Stimulated activated CD4-positive, alpha-beta T cell treated with anti-CD3 and anti-CD28 coated beads, Interleukin-4, amount 100 ng/mL, for 1 hour (primary cell): Measurements from ENCODE around the gene ACTR8.
A peak's percentile ranks its signal among the peaks of the same experiment; 100 is the strongest.

Experiments used
- DNase-seq: peaks from one replicate; pipeline ENCODE4 v3.0.0-alpha.2; 2020

ACTR8 gene

DNA sequence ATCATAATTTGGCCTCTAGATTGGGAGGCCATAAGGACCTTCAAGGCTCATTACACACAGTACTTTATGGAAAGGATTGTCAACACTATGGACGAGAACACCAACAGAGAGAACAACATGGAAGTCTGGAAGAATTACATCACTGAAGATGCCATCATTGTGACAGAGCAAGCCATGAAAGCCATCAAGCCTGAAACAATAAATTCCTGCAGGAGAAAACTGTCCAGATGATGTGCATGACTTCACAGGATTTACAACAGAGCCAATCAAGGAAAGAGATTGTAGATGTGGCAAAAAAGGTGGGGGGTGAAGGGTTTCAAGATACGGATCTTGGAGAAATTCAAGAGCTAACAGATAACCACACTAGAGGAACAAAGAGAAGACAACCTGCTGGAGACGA lies 19.7 kb downstream of the ACTR8 start:
- DNase-seq: no peak

DNA sequence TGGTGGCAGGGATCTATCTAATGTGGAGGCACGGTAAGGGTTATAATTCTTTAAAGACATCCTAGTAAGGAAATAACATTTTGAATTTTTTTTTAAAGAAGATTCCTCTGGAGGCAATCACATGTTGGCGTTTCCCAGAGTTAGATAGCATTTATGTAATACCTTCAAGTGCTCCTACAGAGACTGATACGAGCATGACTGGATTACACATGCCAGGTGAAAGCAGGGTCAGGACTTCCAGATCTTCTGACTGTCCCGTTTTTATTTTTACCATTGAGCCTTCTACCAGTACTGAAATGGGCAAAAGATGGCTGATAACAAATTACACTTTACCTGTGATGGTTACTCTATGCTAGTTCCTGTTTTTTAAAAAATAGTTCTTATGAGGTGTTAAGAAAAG lies 21.8 kb downstream of the ACTR8 start:
- no peak for DNase-seq

DNA sequence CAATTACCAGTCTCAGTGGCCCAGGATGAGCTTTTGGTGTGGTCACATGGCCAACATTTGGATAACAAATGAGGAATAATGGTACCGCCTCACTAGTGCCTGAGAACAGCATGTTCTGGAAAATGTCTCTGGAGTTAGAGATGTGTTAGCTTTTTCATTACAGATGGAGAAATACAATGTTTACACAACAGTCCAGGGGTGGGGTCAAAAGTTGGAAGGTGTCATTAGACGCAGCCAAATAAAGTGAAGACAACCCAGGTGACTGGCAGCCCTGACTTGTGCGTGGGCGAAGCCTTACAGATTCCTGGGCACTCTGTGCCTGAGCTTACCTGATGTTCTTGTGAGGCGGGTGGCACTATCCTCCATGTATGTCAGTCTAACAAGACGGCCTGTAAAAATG lies 22.8 kb downstream of the ACTR8 start:
- no peak for DNase-seq

DNA sequence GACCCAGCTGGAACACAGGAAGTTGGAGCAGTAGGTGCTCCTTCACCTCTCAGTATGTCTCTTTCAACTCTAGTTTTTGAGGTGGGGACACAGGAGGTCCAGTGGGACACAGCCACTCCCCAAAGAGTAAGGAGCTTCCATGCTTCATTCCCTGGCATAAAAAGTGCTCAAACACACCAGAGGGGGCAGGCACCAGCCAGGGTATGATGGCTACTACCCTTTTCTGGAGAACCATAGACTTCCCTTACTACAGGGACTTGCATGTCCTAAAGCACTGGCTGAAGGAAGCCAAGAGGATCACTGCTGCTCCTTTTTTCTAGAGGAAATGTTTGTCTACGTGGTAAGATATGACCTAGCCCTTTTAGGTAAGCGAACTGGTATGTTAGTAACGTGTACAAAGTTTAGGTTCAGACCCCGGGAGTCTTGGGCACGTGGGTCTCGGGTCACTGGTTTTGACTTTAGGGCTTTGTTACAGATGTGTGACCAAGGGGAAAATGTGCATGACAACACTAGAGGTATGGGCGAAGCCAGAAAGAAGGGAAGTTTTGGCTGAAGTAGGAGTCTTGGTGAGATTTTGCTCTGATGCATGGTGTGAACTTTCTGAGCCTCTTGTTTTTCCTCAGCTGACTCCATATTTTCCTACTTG lies 23.7 kb downstream of the ACTR8 start:
- DNase-seq: no peak

DNA sequence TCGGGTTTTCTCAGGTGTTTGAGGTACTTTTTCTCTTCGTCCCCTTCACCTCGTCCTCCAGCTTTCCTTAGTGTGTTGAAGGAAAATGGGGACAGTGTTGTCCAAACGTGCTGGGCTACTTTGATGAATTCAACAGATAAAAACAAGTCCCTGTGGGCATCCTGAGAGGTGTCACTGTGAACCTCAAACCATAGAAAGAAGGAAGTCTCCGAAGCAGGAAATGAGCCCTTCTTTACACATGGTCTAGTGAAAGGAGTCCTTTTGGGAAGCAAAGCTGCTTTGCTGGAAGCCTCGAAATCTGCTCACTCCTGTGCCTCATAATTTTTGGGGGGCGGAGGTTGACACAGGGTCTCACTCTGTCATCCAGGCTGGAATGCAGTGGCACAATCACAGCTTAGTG lies 25.0 kb downstream of the ACTR8 start:
- no peak for DNase-seq

DNA sequence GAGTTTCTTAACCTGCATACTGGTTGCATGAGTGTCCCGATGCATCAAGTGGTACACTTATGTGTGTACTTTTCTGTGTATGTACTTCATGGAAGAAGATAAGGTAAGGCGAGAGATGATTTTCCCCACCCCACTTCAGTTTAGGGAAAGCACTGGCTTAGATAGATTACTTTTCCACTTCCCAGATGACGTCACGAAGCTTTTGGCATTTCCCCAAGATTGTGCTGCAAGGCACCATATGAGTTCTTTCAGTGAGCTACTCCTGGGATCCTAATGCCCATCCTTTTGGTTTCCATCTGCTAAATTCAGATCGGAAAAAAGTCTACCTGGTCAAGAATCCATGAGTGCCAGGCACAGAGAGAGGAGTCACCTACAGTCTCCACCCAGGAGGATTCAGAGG lies 31.1 kb downstream of the ACTR8 start:
- DNase-seq: no peak

- no peak for DNase-seq
Measured at GRCh38 chr3:53849916-53850315, 32.0 kb downstream of the ACTR8 start.

DNA sequence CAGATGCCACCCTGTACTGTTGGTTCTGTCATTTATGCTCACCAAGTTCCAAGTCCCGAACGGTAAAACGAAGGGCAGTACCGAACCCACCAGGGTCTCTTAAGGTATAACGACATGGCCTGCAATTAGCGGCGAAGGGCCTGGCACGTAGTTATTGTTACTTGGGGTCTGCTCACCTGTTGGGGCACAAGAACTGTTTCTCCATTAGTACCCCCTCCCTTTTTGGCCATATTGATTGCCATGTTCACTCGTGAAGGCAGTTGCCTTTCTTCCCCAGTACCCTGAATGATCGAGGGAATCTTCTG lies 35.1 kb downstream of the ACTR8 start:
- DNase-seq: no peak

- peak; percentile 7 for DNase-seq
Measured at GRCh38 chr3:53846134-53846850, 35.7 kb downstream of the ACTR8 start, which contains the start of the genes CHDH and IL17RB. Gene CHDH, minus strand, starts transcription at chr3:53846419. Its CDS starts 22,411 bp downstream, at chr3:53824008. Gene IL17RB, plus strand, starts transcription at chr3:53846568. Its CDS starts 21 bp downstream, at chr3:53846589.

DNA sequence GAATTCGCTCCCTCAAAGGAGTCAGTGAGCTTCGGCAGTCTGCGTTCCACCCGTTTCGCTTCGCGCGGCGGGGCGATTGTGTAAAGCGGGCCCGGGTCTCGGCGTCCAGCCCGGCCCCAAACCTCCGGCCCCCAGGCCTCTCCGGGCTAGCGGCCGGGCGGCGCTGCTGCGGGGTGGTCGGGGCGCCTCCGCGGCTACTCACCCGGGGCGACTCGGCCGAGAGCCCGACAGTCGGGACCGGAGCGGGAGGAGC lies 36.1 kb downstream of the ACTR8 start:
- no peak for DNase-seq

DNA sequence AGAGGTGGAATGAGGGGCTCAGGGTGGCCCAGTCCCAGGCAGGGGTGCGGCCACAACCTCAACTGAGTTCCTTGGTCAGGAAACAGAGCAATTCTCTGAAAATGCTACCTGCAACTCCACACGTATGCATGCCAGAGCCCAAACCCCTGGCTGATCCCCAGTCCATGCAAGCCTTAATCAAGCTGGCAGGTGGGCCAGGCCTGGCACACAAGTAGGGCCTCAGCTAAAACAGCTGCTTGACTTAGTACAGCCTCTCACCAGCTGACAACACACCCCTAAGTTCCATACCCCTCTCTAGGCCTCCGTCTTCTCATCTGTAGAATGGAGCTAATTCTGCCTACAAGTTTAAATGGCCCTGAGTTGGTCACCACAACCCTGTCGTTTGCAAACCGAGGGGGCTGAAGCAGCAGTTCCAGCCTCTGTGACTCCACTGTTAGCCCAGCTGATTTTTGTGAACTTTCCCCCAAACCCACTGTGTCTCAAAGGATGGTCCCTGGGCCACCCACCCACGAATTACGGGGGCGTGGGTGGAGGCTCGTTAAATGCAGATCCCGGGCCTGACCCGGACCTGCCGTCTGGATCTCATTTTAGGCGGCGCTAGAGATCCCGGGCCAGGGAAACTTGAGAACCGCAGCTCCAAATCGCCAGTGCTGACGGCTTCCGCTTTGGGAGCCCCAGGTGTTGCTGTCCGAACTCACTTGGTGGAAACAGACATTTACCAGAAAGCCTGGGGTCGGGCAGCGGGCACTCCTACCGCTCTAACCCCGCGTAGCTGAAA lies 36.7 kb downstream of the ACTR8 start:
- no peak for DNase-seq

DNA sequence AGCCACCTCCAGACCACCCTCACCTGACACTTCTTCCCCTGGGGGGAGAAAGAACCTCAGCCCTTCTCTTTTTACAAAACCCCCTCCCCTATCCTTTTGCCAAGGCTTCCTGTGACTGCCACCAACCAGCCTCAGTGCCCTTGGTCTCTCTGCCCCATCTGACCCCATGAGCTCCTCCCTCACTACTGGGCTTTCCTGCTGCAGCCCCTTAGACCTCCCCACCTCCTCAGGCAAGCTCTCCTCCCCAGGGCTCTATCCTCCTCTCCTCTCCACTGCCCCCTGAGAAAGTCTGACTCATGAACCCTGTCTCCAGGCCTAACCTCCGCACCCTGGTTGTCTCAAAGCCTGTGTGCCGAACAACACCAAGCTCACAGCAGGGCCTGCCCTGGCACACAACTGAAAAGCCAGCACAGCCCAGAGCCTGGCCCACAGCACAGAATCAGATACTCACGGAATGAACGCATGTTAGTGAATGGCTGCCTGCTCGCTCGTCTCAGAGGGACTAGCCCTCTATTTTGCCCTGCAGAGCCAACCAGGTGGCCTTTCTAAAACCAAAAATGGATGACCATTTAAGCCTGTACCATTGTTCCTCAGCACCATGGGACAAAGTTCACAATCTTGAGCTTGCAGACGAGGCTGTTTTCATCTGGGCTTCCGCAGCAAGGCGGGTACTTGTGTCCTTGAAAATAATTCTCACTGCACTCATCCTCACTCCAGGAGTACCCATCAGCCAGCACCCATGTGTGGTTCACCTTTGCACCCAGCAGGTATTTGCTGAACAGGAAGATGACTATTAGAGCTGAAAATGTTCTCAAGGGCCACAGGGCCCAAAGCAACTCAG lies 37.5 kb downstream of the ACTR8 start:
- no peak for DNase-seq

- DNase-seq: no peak
Measured at GRCh38 chr3:53843195-53844177, 38.5 kb downstream of the ACTR8 start.

- DNase-seq: no peak
Measured at GRCh38 chr3:53842436-53843194, 39.3 kb downstream of the ACTR8 start.

GRCh38 chr3:53841296-53841695 lies 40.7 kb downstream of the ACTR8 start:
- no peak for DNase-seq

- no peak for DNase-seq
Measured at GRCh38 chr3:53837331-53837730, 44.6 kb downstream of the ACTR8 start.

DNA sequence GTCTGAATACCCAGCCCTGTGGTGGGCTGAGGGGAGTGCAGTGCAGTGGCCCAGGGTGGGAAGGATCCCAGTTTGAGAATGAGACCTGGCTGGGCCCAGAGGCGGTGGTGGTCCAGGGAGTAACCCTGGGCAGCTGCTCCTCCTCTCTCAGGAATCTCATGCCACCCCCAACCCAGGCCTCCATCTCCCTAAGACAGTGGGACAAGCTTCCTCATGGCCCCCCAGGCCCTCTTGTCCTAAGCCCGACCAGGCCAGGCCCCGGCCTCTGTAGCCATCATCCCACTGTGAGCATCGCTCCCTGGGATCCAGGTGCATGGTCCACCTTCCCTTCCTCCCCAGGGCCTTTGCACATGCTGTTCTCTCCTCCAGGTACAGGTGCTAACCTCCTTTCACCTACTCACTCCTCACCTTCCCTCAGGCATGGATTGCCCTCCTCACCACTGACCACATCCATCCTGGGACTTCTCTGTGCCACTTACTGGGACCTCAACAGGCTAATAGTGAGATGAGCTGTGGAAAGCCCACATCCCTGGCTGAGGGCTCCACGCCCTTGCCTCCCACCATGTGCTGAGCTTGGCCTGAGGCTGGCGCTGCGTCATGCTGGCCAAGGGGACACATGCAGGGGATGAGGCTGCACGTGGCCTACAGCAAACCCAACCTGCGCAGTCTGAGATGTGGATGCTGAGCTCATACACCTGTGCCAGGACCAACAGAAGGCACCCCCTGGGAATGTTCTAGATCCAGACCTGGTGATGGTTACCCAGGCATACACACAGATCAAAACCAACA lies 45.7 kb downstream of the ACTR8 start:
- DNase-seq: no peak

DNA sequence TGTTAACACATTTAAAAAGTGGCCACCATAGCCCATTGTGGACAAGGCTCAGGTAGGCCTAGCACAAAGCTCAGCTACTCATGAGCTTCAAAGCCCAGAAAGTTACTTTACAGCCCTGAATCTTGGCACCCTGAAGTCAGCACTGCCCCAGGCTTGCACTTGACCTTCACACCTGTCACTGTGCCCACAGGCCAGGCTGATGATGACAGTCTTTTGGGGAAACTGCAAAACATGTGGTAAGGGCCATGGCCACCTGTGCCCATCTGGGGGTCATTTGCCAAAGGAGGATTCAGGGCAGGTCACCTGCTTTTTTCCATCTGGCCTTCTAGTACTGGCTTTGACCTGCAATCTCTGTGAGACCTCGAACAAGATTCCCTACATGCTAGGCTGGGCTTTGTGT lies 46.7 kb downstream of the ACTR8 start:
- DNase-seq: no peak

- no peak for DNase-seq
Measured at GRCh38 chr3:53834429-53835095, 47.4 kb downstream of the ACTR8 start.

GRCh38 chr3:53833700-53834099 lies 48.3 kb downstream of the ACTR8 start:
- no peak for DNase-seq
